Bone marrow (tissue), 2 donors: ENCODE results near the gene CRACDL.
"Not testable (repeated sequence)": the region's sequence is repeated elsewhere in the genome, so short reads cannot be mapped to it uniquely, and the experiment has no call there.

Source experiments
- DNase-seq, 2 donors: peaks; one replicate each; lab custom pipeline; 2025; lab: John Stamatoyannopoulos, UW

CRACDL gene

GRCh38 chr2:98773907-98774306 is 162.1 kb downstream of the CRACDL start:
- no peak for DNase-seq

- DNase-seq, result no peak
Observed at GRCh38 chr2:98773169-98773568, 162.9 kb downstream of the CRACDL start.

- DNase-seq, result no peak
Observed at GRCh38 chr2:98772536-98772935, 163.5 kb downstream of the CRACDL start.

- DNase-seq, result peak in 1 of 2 donors; percentile 35
Observed at GRCh38 chr2:98771721-98772524, 164.1 kb downstream of the CRACDL start.

GRCh38 chr2:98771264-98771663 is 164.8 kb downstream of the CRACDL start:
- DNase-seq, result no peak

GRCh38 chr2:98769784-98770183 is 166.2 kb downstream of the CRACDL start:
- no peak for DNase-seq

- no peak for DNase-seq
Observed at GRCh38 chr2:98769114-98769476, 166.9 kb downstream of the CRACDL start.

GRCh38 chr2:98768384-98769113 is 167.5 kb downstream of the CRACDL start:
- DNase-seq, result no peak

GRCh38 chr2:98764499-98764898 is 171.5 kb downstream of the CRACDL start:
- no peak for DNase-seq

GRCh38 chr2:98763209-98763951 is 172.6 kb downstream of the CRACDL start:
- no peak for DNase-seq

GRCh38 chr2:98761909-98762308 is 174.1 kb downstream of the CRACDL start:
- DNase-seq, result no peak

- DNase-seq, result no peak
Observed at GRCh38 chr2:98761267-98761781, 174.7 kb downstream of the CRACDL start.

- DNase-seq, result no peak
Observed at GRCh38 chr2:98759827-98760625, 176.0 kb downstream of the CRACDL start.

- DNase-seq, result peak in 1 of 2 donors; percentile 25
Observed at GRCh38 chr2:98759338-98759737, 176.7 kb downstream of the CRACDL start.

- peak; percentile 19 to 95 for DNase-seq
Observed at GRCh38 chr2:98757904-98758421, 178.1 kb downstream of the CRACDL start.

GRCh38 chr2:98753801-98754200 is 182.2 kb downstream of the CRACDL start:
- DNase-seq, result no peak

- DNase-seq, result not testable (repeated sequence)
Observed at GRCh38 chr2:98752711-98753110, 183.3 kb downstream of the CRACDL start.

- DNase-seq, result no peak
Observed at GRCh38 chr2:98751748-98752147, 184.3 kb downstream of the CRACDL start.

GRCh38 chr2:98750593-98751282 is 185.3 kb downstream of the CRACDL start:
- DNase-seq, result no peak

- DNase-seq, result peak in 1 of 2 donors; percentile 97
Observed at GRCh38 chr2:98749066-98749450, 187.0 kb downstream of the CRACDL start.
